HPDE6-E6E7 (cell line): ENCODE data around the gene CAPN15.

Experiments used
- DNase-seq: peaks from one replicate; pipeline ENCODE4 v3.0.0; 2011; ENCODE audit warnings: missing footprints; ENCODE audit errors: extremely low spot score

Gene CAPN15

GRCh38 chr16:577796-578195 is 50.3 kb downstream of the CAPN15 start:
- no peak for DNase-seq

GRCh38 chr16:578232-578869 is 50.8 kb downstream of the CAPN15 start:
- no peak for DNase-seq

GRCh38 chr16:578870-579405 is 51.4 kb downstream of the CAPN15 start:
- DNase-seq: no peak

GRCh38 chr16:580141-580945 is 52.8 kb downstream of the CAPN15 start:
- DNase-seq: no peak

GRCh38 chr16:580946-581498 is 53.5 kb downstream of the CAPN15 start:
- DNase-seq: no peak

- no peak for DNase-seq
These were observed 54.7 kb downstream of the CAPN15 start for GRCh38 chr16:582218-582613.

- no peak for DNase-seq
These were observed 55.3 kb downstream of the CAPN15 start for GRCh38 chr16:582614-583331.

- DNase-seq: no peak
These were observed 55.9 kb downstream of the CAPN15 start for GRCh38 chr16:583470-583814.

- no peak for DNase-seq
These were observed 56.5 kb downstream of the CAPN15 start for GRCh38 chr16:583815-584591.

- DNase-seq: no peak
These were observed 57.8 kb downstream of the CAPN15 start for GRCh38 chr16:585351-585750.

- DNase-seq: no peak
These were observed 58.6 kb downstream of the CAPN15 start for GRCh38 chr16:586047-586644.

- DNase-seq: no peak
These were observed 59.4 kb downstream of the CAPN15 start for GRCh38 chr16:586645-587590.

- DNase-seq: no peak
These were observed 61.1 kb downstream of the CAPN15 start for GRCh38 chr16:588639-588888.

GRCh38 chr16:588889-589657 is 61.6 kb downstream of the CAPN15 start:
- no peak for DNase-seq

- DNase-seq: peak; percentile 86
These were observed 62.2 kb downstream of the CAPN15 start, which contains the start of gene RAB40C for GRCh38 chr16:589658-590187. Gene RAB40C, plus strand, starts transcription at chr16:590066. Its CDS starts 226 bp downstream, at chr16:590292.

GRCh38 chr16:590188-590814 is 62.8 kb downstream of the CAPN15 start:
- DNase-seq: no peak

GRCh38 chr16:590815-591200 is 63.3 kb downstream of the CAPN15 start:
- DNase-seq: no peak

- DNase-seq: no peak
These were observed 63.7 kb downstream of the CAPN15 start for GRCh38 chr16:591231-591630.
